CD8-positive, alpha-beta memory T cell (primary cell): Measurements from ENCODE around the gene VPS26C. TPM values are rescaled to one million over a fixed set of nuclear protein-coding genes. Genes with fewer than 3 reads are reported as not detected.
A peak's percentile ranks its signal among the peaks of the same experiment; 100 is the strongest.

Experiments
- CTCF ChIA-PET: fragments of 350-600 bp; sonication (Branson Sonifier 250); formaldehyde crosslinking; loops from one replicate; lab custom pipeline; 2021; ENCODE audit warnings: antibody characterized with exemption; lab: Charles Lee
- POLR2A ChIA-PET: fragments of 350-600 bp; sonication (Branson Sonifier 250); formaldehyde crosslinking; loops from one replicate; lab custom pipeline; 2021; ENCODE audit warnings: antibody characterized with exemption; lab: Charles Lee
- DNase-seq, 5 donors: peaks; one replicate each; pipeline versions ENCODE4 v3.0.0 to v3.0.0-alpha.2; 2020 to 2022; ENCODE audit warnings: mixed read lengths in 1 of 5
- H3K27ac ChIP-seq: one replicate; pipeline ENCODE4 v1.7.0; 2013; ENCODE audit warnings: low read depth, mild to moderate bottlenecking, low read length, moderate library complexity
- H3K27me3 ChIP-seq: 2 replicates; pipeline ENCODE4 v1.7.0; 2013; ENCODE audit warnings: low read length, mild to moderate bottlenecking; ENCODE audit not compliant: insufficient read depth, poor library complexity, severe bottlenecking
- H3K36me3 ChIP-seq: 2 replicates; pipeline ENCODE4 v1.7.0; 2013; ENCODE audit warnings: mild to moderate bottlenecking, low read length, moderate library complexity; ENCODE audit not compliant: insufficient read depth
- H3K4me1 ChIP-seq: 2 replicates; pipeline ENCODE4 v1.7.0; 2013; ENCODE audit warnings: mild to moderate bottlenecking, low read length, moderate library complexity; ENCODE audit not compliant: insufficient read depth
- H3K4me3 ChIP-seq: 2 replicates; pipeline ENCODE4 v1.7.0; 2013; ENCODE audit warnings: mild to moderate bottlenecking, low read length
- H3K9me3 ChIP-seq: 2 replicates; pipeline ENCODE4 v1.7.0; 2013; ENCODE audit warnings: mild to moderate bottlenecking, low read length
- H3K27ac Mint-ChIP-seq, 8 donors: one replicate each; pipeline ENCODE4 v1.8.0; 2020 to 2021; ENCODE audit warnings: mixed read lengths in 8 of 8, mild to moderate bottlenecking in 6 of 8, inconsistent platforms in 3 of 8, moderate library complexity in 3 of 8
- H3K27me3 Mint-ChIP-seq, 2 donors: one replicate each; pipeline ENCODE4 v1.8.0; 2020 to 2021; ENCODE audit warnings: mixed read lengths in 2 of 2, mild to moderate bottlenecking in 1 of 2, moderate library complexity in 1 of 2
- H3K36me3 Mint-ChIP-seq, 3 donors: one replicate each; pipeline ENCODE4 v1.8.0; 2020 to 2021; ENCODE audit warnings: mixed read lengths in 3 of 3, inconsistent platforms in 1 of 3, mild to moderate bottlenecking in 1 of 3
- H3K4me1 Mint-ChIP-seq, 3 donors: one replicate each; pipeline ENCODE4 v1.8.0; 2020 to 2021; ENCODE audit warnings: mixed read lengths in 3 of 3, inconsistent platforms in 1 of 3, mild to moderate bottlenecking in 1 of 3
- H3K4me3 Mint-ChIP-seq, 7 donors: one replicate each; pipeline ENCODE4 v1.8.0; 2020 to 2021; ENCODE audit warnings: mixed read lengths in 7 of 7, mild to moderate bottlenecking in 6 of 7, moderate library complexity in 4 of 7, inconsistent platforms in 2 of 7
- H3K9me3 Mint-ChIP-seq, 5 donors: one replicate each; pipeline ENCODE4 v1.8.0; 2020 to 2022; ENCODE audit warnings: mixed read lengths in 5 of 5, mild to moderate bottlenecking in 3 of 5, moderate library complexity in 2 of 5, inconsistent platforms in 1 of 5
- polyA plus RNA-seq: library from polyadenylated mRNA; unstranded; fragments of 300-500 nt; fragmentation: Illumina TruSeq; gene quantifications from one replicate; pipeline ENCODE4 v1.2.3, GENCODE V29; 2021
- total RNA-seq, 2 experiments: library from RNA; stranded (reverse); gene quantifications; one replicate each; pipeline ENCODE4 v1.2.3, GENCODE V29; 2021

The VPS26C gene
- total and polyA plus RNA-seq, 3 experiments from 2014 or later = 59.1 to 82.0 (median 62.7) TPM

DNA sequence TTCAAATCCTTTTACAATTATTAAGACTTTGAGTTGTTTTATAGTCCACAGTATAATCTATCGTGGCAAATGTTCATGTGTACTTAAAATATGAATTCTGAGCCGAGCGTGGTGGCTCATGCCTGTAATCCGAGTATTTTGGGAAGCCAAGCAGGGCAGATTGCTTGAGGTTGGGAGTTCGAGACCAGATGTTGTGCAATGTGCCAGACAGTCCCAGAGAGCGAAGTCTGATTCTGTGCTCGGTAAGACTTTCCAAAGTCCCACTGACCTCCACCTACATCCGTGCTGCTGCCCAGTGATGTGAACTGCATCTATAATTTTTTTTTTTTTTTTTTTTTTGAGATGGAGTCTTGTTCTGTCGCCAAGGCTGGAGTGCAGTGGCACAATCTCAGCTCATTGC is 52.2 kb downstream of the VPS26C start:
- no peak overlapping the region for H3K4me3 Mint-ChIP-seq
- no peak overlapping the region for H3K27ac Mint-ChIP-seq
- H3K36me3 Mint-ChIP-seq = peaks cover 0 to 4% (median 0%) of the 10 kb centered on the region in 3 donors
- Histone ChIP-seq H3K27ac (no peak overlapping the region), H3K4me1 (peaks cover 3% of the 10 kb centered on the region), H3K9me3 (no peaks in the 10 kb centered on the region), H3K36me3 (no peaks in the 10 kb centered on the region), H3K4me3 (no peak overlapping the region), H3K27me3 (no peaks in the 10 kb centered on the region)
- CTCF ChIA-PET = no interaction called here
- DNase-seq = no peak
- POLR2A ChIA-PET = no interaction called here
- H3K27me3 Mint-ChIP-seq = no peaks in the 10 kb centered on the region
- H3K9me3 Mint-ChIP-seq = no peaks in the 10 kb centered on the region
- H3K4me1 Mint-ChIP-seq = peaks cover 7% of the 10 kb centered on the region in 3 donors

DNA sequence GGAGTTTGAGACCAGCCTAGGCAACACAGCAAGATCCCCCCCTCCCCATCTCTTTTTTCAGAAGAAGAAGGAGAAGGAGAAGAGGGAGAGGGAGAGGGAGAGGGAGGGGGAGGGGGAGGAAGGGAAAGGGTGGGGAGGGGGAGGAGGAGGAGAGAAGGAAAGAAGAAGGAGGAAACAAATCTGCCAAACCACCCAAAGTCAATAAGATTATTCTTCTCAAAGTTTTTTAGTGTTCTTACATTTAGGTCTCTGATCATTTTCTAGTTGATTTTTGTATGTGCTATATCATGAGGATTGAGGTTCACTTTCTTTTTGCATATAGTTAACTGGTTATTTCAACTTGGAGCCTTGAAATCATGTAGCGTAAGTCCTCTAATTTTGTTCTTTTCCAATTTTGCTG is 56.3 kb downstream of the VPS26C start:
- H3K36me3 Mint-ChIP-seq = peaks cover 0 to 4% (median 0%) of the 10 kb centered on the region in 3 donors
- H3K27me3 Mint-ChIP-seq = no peaks in the 10 kb centered on the region
- Histone ChIP-seq H3K36me3 (no peaks in the 10 kb centered on the region), H3K27ac (no peak overlapping the region), H3K27me3 (no peaks in the 10 kb centered on the region), H3K4me1 (no peaks in the 10 kb centered on the region), H3K9me3 (no peaks in the 10 kb centered on the region), H3K4me3 (no peak overlapping the region)
- peaks cover 0 to 11% (median 5%) of the 10 kb centered on the region in 3 donors for H3K4me1 Mint-ChIP-seq
- H3K4me3 Mint-ChIP-seq = no peak overlapping the region
- ChIA-PET POLR2A (no interaction called here), CTCF (no interaction called here)
- no peaks in the 10 kb centered on the region for H3K9me3 Mint-ChIP-seq
- DNase-seq = no peak
- H3K27ac Mint-ChIP-seq = no peak overlapping the region

DNA sequence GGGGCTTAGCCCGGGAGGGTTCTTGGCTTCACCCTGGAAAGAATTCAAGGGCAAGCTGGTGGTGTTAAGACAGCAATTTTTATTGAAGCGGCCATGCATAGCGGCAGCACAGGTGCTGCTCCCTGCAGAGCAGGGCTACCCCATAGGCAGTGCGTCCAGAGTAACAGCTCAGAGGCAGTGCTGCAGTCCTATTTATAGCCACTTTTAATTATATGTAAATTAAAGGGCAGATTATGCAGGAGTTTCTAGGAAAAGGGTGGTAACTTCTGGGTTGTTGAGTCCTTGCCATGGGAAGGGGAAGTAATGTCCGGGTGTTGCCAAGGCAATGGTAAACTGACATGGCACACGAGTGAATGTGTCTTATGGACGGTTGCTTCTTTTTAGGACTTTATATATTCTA is 57.0 kb downstream of the VPS26C start:
- Mint-ChIP-seq H3K36me3 (peaks cover 0 to 4% (median 0%) of the 10 kb centered on the region in 3 donors), H3K4me1 (peaks cover 0 to 11% (median 5%) of the 10 kb centered on the region in 3 donors), H3K9me3 (no peaks in the 10 kb centered on the region), H3K27me3 (no peaks in the 10 kb centered on the region), H3K27ac (no peak overlapping the region), H3K4me3 (no peak overlapping the region)
- no peak for DNase-seq
- H3K4me1 ChIP-seq = no peaks in the 10 kb centered on the region
- no peak overlapping the region for H3K4me3 ChIP-seq
- CTCF ChIA-PET = no interaction called here
- H3K27ac ChIP-seq = no peak overlapping the region
- no peaks in the 10 kb centered on the region for H3K36me3 ChIP-seq
- POLR2A ChIA-PET = no interaction called here
- H3K27me3 ChIP-seq = no peaks in the 10 kb centered on the region
- H3K9me3 ChIP-seq = no peaks in the 10 kb centered on the region

DNA sequence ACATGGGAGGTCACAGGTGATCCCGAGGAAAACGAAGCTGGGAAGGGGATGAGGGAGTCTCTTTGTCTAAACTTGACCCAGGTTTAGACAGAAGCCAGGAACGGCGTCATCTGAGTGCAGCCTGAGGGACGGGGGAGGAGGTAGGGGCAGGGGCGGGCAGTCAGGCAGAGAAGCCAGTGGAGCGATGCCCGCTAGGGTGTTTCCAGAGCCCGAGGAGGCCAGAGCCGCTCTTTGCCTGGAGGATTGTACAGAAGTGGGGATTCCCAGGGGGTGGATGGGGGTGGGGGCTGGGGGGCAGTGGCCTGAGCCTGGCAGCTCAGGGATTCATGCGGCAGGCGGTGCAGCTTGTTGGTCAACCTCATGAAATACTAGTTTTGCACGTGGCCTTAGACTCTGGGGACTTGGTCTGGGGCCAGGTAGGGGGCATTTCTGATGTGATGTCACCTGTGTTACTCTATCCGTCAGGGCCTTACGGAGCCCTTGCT is 58.4 kb downstream of the VPS26C start:
- CTCF ChIA-PET = no interaction called here
- no peaks in the 10 kb centered on the region for H3K9me3 Mint-ChIP-seq
- no peak overlapping the region for H3K27ac Mint-ChIP-seq
- Histone ChIP-seq H3K4me1 (no peaks in the 10 kb centered on the region), H3K4me3 (no peak overlapping the region), H3K36me3 (no peaks in the 10 kb centered on the region), H3K27ac (no peak overlapping the region), H3K27me3 (no peaks in the 10 kb centered on the region), H3K9me3 (no peaks in the 10 kb centered on the region)
- H3K4me1 Mint-ChIP-seq = peaks cover 0 to 11% (median 5%) of the 10 kb centered on the region in 3 donors
- peaks cover 4 to 6% (median 4%) of the 10 kb centered on the region in 3 donors for H3K36me3 Mint-ChIP-seq
- H3K4me3 Mint-ChIP-seq = no peak overlapping the region
- H3K27me3 Mint-ChIP-seq = no peaks in the 10 kb centered on the region
- POLR2A ChIA-PET = no interaction called here
- no peak for DNase-seq

DNA sequence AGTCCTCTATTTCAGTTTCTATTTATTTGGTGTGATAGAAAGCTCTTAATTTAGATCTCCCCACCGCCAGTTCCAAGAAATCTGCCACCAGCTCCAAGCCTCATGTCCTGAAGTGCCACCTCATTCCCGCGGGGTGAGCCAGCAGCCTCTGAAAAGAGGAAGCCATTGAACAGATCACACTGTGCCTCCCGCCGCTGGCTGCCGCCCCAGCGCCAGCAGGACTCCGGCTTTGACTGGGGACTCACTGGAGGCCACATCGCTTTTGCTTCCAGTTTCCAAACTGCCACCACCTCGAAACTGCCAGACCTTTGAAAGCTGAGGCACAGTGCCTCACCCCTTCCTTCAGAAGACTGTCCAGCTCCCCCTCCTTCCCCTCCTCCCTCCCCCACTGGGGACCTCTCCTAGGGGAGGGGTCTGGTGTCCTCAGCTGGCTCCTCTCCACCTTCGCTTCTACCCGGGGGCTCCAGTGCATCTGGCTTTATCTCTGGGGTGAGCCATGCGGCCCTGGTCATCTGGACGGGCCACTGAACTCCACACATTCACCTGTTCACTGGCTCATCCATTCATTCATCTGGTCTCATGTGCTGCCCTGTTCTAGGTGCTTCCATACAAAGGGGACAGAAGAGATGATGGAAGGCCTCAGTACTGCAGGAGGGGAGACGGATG is 58.9 kb downstream of the VPS26C start:
- ChIA-PET POLR2A (no interaction called here), CTCF (interaction anchor here (1.6 kb wide), 1 partner anchor 13 kb away, joined by 5 read pairs; no protein-coding TSS in a partner anchor)
- peak overlapping the region; percentile 20 for H3K27ac ChIP-seq

DNA sequence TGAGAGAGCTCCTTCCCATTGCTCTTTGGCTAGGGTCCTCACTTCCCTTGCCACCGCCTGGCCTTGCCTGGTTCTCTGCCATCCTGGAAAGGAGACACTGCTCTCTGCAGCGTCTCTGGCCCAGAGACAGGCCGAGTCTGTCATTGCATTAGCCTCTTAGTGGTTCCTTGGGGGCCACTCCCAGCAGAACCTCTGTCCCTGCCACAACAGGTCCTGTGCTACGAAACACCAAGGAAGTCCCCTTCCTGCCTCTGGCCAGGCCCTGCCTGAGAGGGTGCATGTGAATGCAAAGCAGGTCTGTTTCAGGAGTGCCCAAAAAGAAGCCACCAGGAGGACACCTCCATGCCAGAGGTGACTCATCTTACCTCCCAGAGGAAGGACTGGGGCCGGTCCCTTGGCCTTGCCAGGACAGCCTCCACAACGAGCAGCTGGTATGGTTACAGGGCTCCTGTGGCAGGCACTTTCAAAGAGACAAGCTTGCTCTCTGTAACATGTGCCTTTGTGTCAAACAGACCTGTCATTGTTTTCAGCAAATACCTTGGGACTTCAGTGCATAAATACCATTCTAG is 59.6 kb downstream of the VPS26C start:
- DNase-seq = no peak
- peak overlapping the region in 1 of 8 donors; percentile 9 for H3K27ac Mint-ChIP-seq

More for the DNA sequence above, 58.9 kb downstream of the VPS26C start:
- Histone ChIP-seq H3K27me3 (no peaks in the 10 kb centered on the region), H3K4me3 (no peak overlapping the region), H3K36me3 (no peaks in the 10 kb centered on the region), H3K9me3 (no peaks in the 10 kb centered on the region), H3K4me1 (no peaks in the 10 kb centered on the region)
- Mint-ChIP-seq H3K27ac (no peak overlapping the region), H3K4me3 (peak overlapping the region in 1 of 7 donors; percentile 15), H3K27me3 (no peaks in the 10 kb centered on the region), H3K36me3 (peaks cover 4 to 8% (median 5%) of the 10 kb centered on the region in 3 donors), H3K9me3 (no peaks in the 10 kb centered on the region), H3K4me1 (peaks cover 0 to 11% (median 5%) of the 10 kb centered on the region in 3 donors)
- DNase-seq = no peak

DNA sequence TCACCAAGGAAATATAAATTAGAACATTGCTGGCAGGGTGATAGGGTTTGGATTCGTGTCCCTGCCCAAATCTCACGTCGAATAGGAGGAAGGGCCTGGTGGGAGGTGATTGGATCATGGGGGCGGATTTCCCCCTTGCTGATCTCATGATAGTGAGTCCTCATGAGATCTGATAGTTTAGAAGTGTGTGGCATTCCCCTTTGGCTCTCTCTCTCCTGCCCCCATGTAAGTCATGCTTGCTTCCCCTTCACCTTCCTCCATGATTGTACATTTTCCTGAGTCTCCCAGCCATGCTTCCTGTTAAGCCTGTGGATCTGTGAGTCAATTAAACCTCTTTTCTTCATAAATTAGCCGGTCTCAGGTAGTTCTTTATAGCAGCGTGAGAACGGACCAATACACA is 60.6 kb downstream of the VPS26C start:
- Mint-ChIP-seq H3K4me3 (no peak overlapping the region), H3K4me1 (peaks cover 0 to 11% (median 5%) of the 10 kb centered on the region in 3 donors), H3K27ac (no peak overlapping the region), H3K9me3 (no peaks in the 10 kb centered on the region), H3K36me3 (peaks cover 0 to 25% (median 14%) of the 10 kb centered on the region in 3 donors), H3K27me3 (no peaks in the 10 kb centered on the region)
- H3K36me3 ChIP-seq = peaks cover 1% of the 10 kb centered on the region
- CTCF ChIA-PET = interaction anchor here (1.6 kb wide), 1 partner anchor 14 kb away, joined by 5 read pairs; no protein-coding TSS in a partner anchor
- no peak overlapping the region for H3K27ac ChIP-seq
- H3K4me1 ChIP-seq = no peaks in the 10 kb centered on the region
- H3K9me3 ChIP-seq = no peaks in the 10 kb centered on the region
- no peak for DNase-seq
- H3K27me3 ChIP-seq = no peaks in the 10 kb centered on the region
- POLR2A ChIA-PET = no interaction called here
- H3K4me3 ChIP-seq = no peak overlapping the region

More for the DNA sequence above, 59.6 kb downstream of the VPS26C start:
- H3K4me1 ChIP-seq = no peaks in the 10 kb centered on the region
- no peaks in the 10 kb centered on the region for H3K9me3 ChIP-seq
- H3K36me3 ChIP-seq = no peaks in the 10 kb centered on the region
- Mint-ChIP-seq H3K4me1 (peaks cover 0 to 11% (median 5%) of the 10 kb centered on the region in 3 donors), H3K4me3 (no peak overlapping the region), H3K36me3 (peaks cover 4 to 15% (median 6%) of the 10 kb centered on the region in 3 donors), H3K9me3 (no peaks in the 10 kb centered on the region), H3K27me3 (no peaks in the 10 kb centered on the region)
- CTCF ChIA-PET = interaction anchor here (1.6 kb wide), 1 partner anchor 13 kb away, joined by 5 read pairs; no protein-coding TSS in a partner anchor
- POLR2A ChIA-PET = no interaction called here
- H3K27me3 ChIP-seq = no peaks in the 10 kb centered on the region
- no peak overlapping the region for H3K4me3 ChIP-seq
- peak overlapping the region; percentile 20 for H3K27ac ChIP-seq

DNA sequence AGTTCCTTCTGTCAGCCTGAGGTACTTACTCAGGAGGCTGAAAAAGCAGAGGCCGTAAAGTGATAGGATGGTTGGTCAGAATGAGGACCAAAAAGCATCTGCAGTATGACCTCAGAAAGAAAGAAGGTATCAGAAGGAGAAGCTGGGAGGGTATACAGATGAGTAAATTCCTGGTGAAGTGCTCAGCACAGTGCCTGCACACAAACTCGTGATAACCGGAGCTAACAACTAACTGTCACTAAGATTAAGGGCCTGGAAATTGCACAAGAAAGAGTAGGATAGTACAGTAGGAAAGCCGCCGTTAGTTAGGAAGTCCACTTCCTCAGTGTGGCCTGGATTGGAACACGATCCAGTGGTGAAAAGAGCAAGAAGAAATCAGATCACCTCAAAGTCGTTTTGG is 62.6 kb downstream of the VPS26C start:
- no peak overlapping the region for H3K4me3 ChIP-seq
- Mint-ChIP-seq H3K4me3 (no peak overlapping the region), H3K27me3 (no peaks in the 10 kb centered on the region), H3K4me1 (peaks cover 0 to 11% (median 5%) of the 10 kb centered on the region in 3 donors), H3K36me3 (peaks cover 0 to 42% (median 23%) of the 10 kb centered on the region in 3 donors), H3K9me3 (no peaks in the 10 kb centered on the region), H3K27ac (no peak overlapping the region)
- no peak for DNase-seq
- ChIA-PET CTCF (no interaction called here), POLR2A (no interaction called here)
- no peaks in the 10 kb centered on the region for H3K9me3 ChIP-seq
- no peak overlapping the region for H3K27ac ChIP-seq
- H3K4me1 ChIP-seq = no peaks in the 10 kb centered on the region
- H3K27me3 ChIP-seq = no peaks in the 10 kb centered on the region
- peaks cover 12% of the 10 kb centered on the region for H3K36me3 ChIP-seq
